Activated T-helper 1 cell treated with Interleukin-2 at 50 U/mL for 16 hours (primary cell): ENCODE results near the gene MAPK7.

Experiments
- DNase-seq: peaks from one replicate; pipeline ENCODE4 v3.0.0-alpha.2; 2020; ENCODE audit warnings: low read depth

Gene MAPK7

DNA sequence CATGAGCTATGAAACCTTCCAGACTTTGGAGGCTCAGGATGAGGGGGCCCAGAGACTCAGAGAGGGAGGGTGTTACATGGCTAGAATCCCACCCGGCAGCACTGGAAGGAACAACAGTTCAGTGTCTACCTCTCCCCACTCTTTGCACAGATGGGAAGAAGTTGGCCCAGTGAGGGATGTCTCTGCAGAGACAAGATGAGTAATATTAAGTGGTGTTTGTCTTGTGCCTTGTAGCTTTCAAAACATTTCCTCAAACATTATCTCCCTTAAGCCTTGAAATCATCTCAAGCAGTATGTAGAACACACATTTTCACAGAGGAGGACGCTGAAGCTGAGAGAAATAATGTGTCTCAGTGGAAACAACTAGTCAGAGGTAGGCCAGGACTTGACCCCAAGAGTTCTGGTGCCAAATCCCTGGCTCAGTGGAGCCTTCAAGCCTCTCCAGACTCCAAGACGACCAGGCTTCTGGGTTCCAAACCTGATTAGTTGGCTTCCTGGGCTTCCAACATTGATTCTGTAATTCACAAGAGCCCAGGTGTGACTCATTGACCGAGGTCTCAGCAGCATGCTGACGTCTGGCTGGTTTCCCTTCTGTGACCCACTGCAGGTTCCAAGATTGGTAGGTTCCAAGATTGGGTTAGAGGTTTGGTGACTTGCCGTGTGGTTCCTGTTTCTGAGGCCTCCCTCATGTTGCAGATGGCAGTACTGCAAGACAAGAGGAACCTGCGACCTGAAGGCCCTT lies 40.1 kb downstream of the MAPK7 start:
- no peak for DNase-seq

DNA sequence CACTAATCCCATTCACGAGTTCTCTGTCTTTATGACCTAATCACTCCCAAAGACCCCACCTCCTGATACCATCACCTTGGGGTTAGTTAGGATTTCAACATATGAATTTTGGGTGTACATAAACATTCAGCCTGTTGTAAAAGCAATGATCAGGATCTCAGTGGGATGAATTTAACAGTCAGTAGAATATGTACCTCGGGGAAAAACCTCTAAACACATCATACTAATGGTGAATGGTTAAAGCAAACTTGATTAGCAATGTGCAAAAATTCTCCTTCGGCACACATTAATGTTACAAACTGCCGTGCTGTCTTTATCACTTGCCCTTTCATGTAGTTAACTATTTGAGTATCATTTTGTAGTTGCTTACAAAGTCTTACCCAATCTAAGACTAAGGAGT lies 42.9 kb downstream of the MAPK7 start:
- no peak for DNase-seq

DNA sequence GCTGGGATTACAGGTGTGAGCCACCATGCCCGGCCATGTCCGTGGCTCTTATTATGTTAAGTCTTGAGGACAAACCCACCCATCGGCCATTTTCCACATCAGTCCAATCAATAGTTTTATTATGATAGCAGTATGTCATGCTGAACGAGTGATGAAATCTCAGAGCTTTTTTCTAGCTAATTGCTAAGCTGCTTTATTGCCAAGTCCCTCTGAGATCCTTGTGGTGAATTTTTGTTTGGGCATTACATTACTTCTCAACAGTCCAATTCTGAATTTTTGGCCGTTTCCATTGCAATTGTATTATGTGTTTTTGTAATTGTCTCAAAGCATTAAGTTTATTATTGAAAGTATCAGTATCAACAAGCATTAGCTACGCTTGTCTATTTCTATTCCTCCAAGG lies 43.6 kb downstream of the MAPK7 start:
- no peak for DNase-seq

DNA sequence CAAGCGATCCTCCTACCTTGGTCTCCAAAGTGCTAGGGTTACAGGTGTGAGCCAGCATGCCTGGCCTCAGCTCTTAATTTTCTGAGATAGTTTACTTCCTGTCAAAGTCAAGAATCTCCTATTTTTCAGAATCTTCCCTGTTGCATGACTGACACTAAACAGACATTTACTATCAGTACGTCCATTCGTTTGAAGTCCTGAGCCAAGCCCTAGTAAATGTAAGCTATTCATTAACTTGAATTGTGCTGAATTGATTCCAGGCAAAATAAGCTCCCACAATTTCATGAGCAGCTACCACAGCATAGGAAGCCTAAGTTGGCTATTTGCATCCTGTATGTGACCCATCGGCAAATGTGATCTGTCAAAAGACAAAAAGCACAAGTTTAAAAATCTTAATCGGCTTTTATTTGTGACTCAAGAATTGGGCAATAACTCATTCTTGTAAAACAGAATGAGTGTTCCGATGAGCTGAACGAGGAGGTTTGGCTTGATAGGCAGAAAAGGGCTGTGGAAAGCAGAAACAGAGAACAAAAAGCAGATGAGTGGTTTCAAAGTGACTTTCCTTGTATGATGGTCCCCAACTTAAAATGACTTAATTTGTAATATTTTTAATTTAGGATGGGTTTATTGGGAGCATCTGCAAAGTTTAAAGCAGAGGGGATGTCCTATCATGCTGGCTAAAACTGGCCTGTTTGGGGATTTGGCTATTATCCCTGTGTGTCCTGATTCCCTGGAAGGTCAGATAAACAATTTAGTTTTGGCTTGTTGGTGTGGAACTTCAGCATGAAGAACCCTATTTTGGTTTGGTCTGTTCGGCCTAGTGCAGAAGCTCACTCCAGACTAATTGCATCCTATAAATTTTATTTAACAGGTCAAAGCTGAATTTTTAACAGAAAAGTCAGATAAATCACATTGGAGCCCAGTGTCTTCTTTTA lies 46.9 kb downstream of the MAPK7 start:
- DNase-seq, result no peak

DNA sequence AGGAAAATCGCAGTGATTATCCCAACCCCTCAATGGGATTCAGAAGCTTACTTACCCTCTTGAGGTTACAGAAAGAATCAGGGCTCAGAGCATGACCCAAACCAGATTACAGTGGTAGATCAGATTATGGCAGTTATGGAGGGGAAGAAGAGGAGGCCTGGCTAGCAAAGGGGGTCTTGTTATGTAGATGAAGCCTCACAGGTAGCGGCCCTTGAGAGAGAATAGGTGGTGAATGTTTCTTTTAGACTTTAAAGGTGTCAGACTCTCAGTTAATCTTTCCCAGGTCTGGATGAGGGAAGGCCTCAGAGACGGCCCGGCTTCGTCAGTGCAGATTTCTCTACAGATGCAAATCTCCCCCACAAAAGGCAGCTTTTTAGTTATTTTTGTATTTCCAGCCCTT lies 48.3 kb downstream of the MAPK7 start:
- no peak for DNase-seq

DNA sequence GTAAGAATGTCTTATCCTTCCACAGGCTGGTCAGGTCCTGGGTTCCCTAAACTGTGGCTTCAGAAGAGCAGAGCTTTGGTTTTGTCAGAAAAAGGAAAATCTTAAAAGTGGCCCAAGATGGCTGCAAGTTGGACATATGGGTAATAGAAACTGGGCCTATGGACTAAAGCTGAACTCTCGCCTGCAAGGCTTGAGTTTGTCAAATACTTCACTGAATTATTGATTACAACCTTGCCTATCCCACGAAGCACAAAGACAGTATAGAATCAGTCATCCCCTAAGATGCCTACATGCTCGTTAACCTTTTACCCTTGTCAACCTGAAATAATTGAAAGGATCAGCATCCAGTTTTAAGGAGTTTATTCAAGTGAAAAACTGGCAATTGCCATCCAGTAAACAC lies 53.4 kb downstream of the MAPK7 start:
- DNase-seq, result no peak
